Left lobe of liver (tissue), 2 donors: ENCODE measurements around the gene RGS8. TPM values are rescaled to one million over a fixed set of nuclear protein-coding genes. Genes with fewer than 3 reads are reported as not detected.
"Not testable (repeated sequence)": the region's sequence is repeated elsewhere in the genome, so short reads cannot be mapped to it uniquely, and the experiment has no call there.

Source experiments
- ATAC-seq: fragments of 200-7000 bp; cut with Tn5 transposase; one replicate; pipeline ENCODE4 v1.9.1; 2020; ENCODE audit warnings: mild to moderate bottlenecking, moderate library complexity
- DNase-seq: peaks from one replicate; pipeline ENCODE4 v3.0.0-alpha.2; 2020; ENCODE audit warnings: low spot score
- total RNA-seq: library from RNA; stranded (reverse); gene quantifications from one replicate; pipeline ENCODE4 v1.2.1, GENCODE V29; 2021
- donor health status: DM: no; HTN: no; CAD: no; lungs with moderate emphysema.
- donor health status: DM: no; HTN: yes; CAD: no.

RGS8 gene
- total RNA-seq, 1 donor from 2014 or later: not detected

- no peak for DNase-seq
- ATAC-seq: no peak
Observed at GRCh38 chr1:182703539-182703938, 19.2 kb upstream of the RGS8 start.

- DNase-seq (no peak), ATAC-seq (no peak)
Observed at GRCh38 chr1:182702826-182703524, 18.6 kb upstream of the RGS8 start.

DNA sequence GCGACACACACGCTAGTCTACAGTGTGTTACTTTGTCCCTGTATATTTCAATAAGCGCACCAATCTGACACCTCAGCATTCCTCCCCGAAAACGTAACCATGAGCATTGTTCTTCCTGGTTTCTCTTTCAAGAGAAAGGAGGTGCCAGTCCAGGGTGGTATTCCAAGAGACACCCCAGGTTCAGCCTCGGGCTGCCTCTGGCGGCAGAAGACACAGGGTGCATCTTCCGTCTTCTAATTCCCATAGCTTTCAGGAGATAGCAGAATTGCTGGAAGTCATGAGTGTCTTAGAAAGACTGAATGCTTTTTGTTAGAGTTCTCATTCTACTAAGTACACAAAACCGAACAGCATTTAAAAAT lies 15.9 kb upstream of the RGS8 start:
- DNase-seq (no peak), ATAC-seq (no peak)

GRCh38 chr1:182699393-182700350 lies 15.3 kb upstream of the RGS8 start:
- ATAC-seq (no peak), DNase-seq (no peak)

DNA sequence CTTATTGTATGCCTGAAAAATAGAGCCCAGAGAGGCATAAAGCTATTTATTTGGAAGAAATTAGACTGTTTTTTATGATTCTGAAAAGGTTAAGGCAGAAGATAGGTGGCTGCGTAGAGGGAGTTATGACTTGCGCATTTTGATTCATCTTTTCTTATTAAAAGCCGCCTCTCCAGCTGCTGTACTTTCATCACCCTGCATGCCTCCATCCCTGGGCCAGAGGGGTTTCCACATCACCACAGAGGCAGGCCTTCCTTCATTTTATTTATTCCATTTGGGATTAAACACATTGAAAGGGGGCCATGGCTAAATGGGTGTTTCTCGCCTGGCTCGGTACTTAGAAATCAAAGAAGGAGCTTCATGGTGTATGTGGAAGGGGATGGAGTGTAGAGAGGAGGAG lies 14.6 kb upstream of the RGS8 start:
- ATAC-seq: no peak
- DNase-seq: no peak

DNA sequence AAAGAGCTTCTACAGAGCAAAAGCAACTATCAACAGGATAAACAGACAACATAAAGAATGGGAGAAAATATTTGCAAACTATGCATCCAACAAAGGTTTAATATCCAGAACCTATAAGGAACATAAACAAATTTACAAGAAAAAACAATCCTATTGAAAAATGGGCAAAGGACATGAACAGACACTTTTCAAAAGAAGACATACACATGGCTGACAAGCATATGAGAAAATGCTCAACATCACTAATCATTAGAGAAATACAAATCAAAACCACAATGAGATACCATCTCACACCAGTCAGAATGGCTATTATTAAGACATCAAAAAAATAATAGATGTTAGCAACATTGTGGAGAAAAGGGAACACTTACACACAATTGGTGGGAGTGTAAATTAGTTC lies 8.8 kb upstream of the RGS8 start:
- ATAC-seq, DNase-seq: not testable (repeated sequence)

GRCh38 chr1:182690886-182691443 lies 6.6 kb upstream of the RGS8 start:
- no peak for DNase-seq
- ATAC-seq: no peak

DNA sequence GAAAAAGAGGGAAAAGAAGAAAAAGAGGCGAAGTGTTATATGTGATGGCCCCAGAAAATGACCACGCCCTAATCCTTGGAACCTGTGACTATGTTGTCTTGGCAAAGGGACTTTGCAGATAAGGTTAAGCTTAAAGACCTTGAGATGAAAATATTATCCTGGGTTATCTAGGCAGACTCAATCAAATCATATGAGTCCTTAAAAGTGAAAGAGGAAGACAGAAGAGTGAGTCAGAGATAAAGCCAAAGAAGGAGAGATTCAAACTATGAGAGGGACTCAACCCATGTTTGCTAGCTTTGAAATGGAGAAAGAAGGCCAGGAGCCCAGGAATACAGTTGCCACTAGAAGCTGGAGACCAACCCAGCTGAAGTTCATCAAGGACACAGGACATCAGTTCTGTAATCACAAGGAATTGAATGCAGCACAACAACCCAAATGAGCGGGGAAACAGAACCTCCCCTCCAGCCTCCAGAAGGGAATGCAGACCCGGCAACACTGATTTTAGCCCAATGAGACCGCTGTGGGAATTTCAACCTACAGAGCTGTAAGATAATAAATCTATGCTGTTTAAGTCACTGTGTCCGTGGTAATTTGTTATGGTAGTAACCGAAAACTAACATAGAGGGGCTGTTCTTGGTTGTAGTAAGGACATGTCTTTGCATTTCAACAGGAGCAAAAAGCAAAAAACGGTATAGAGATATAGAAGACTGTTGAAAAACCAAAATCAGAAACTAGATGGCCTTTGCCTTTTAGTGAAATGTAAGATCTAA lies 4.2 kb upstream of the RGS8 start:
- ATAC-seq (no peak), DNase-seq (no peak)

DNA sequence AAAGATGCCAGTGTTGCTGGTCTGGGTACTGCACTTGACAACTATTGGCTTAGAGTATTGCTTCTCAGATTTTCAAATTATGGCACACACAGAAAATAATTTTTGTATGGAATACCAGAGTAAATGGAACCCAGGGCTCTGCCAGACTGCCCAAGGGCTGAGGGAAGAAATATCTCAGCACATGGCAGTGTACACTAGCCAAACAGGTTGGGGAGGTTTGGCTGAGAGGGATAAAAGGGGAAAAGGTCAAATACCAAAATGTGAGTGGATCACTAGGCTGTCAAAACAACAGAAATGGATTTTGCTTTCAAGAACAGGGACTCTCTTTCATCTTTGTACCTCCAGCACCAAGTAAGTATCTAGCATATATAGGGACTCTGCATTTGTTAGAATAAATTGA lies 3.0 kb upstream of the RGS8 start:
- ATAC-seq (no peak), DNase-seq (no peak)

- DNase-seq (no peak), ATAC-seq (no peak)
Observed at GRCh38 chr1:182686446-182686845, 2.1 kb upstream of the RGS8 start.

DNA sequence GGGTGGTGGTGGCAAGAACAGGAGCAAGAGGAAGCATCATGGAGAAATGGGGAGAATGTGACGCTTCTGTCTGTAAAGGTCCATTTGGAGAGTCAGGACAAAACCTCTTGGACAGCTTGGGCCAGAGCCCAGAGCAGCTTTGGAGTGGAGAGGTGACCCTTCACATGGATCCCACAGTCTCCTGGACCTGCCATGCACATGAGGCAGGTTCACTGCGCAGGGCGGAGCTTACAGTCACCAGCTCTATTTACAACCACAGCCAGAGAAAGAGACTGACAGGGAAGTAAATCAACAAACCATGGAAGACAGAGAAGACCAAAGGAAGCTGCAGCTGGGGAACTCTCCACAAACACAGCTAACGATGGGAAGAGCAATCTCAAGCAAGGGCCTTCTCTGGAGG lies 828 bp upstream of the RGS8 start:
- DNase-seq: no peak

GRCh38 chr1:182682898-182683501 lies 1.4 kb downstream of the RGS8 start:
- DNase-seq (no peak), ATAC-seq (no peak)

More for the DNA sequence above, 828 bp upstream of the RGS8 start:
- ATAC-seq: no peak

- DNase-seq (no peak), ATAC-seq (no peak)
Observed at GRCh38 chr1:182682406-182682805, 2.0 kb downstream of the RGS8 start.

GRCh38 chr1:182681568-182681912 lies 2.8 kb downstream of the RGS8 start:
- DNase-seq (no peak), ATAC-seq (no peak)

- no peak for DNase-seq
- no peak for ATAC-seq
Observed at GRCh38 chr1:182680901-182681567, 3.4 kb downstream of the RGS8 start.

- no peak for ATAC-seq
- DNase-seq: no peak
Observed at GRCh38 chr1:182680408-182680807, 4.0 kb downstream of the RGS8 start.

GRCh38 chr1:182679684-182680083 lies 4.7 kb downstream of the RGS8 start:
- ATAC-seq (no peak), DNase-seq (no peak)

DNA sequence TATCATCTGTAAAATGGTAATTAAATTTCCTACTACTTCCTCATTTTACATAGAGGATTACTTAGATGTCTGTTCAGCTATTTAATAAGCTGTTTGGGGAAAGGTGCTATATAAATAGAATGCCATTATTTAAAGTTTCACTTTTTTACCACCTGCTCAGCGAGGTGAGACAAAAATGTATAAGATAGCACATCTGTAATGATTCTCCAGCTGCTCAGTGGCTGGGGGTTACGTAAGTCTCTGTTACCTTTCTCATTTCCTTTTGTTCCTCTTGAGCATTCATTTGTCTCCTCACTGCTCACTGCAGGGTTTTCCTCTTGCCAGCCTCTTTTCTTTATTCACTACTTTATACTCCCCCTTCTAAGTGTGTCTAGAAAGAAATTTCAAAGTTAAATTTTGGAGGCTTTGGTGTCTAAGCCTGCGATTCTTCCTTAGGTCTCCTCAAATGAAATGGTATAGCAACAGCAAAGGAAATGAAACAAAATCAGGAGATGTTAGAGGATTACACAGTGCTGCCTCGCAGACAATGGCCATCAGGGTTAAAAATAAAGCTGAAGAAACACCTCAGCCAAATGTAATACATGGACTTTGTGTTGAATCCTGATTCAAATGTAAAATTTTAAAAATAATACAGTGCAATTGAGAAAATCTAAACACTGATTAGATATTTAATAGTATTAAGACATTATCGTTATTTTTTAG lies 6.8 kb downstream of the RGS8 start:
- no peak for DNase-seq
- ATAC-seq: no peak

- ATAC-seq: no peak
- no peak for DNase-seq
Observed at GRCh38 chr1:182676274-182676673, 8.1 kb downstream of the RGS8 start.
